Measurements from ENCODE around the gene CYB5B.

GRCh38 chr16:69376393-69377059 lies 47.9 kb upstream of the CYB5B start:
- TF ChIP-seq POLR2A (IDR thresholded peaks at IDR 0.05; ENCODE audit: low read depth, low read length) (no peak), PAX5 (IDR thresholded peaks at IDR 0.05; ENCODE audit: insufficient read depth, low read length, severe bottlenecking) (no peak), SPI1 (IDR thresholded peaks at IDR 0.05; ENCODE audit: low read depth, low read length) (no peak)
